Stimulated activated CD4-positive, alpha-beta T cell treated with anti-CD3 and anti-CD28 coated beads, Interleukin-12 subunit alpha, Interleukin-12 subunit beta, amount 100 ng/mL, for 24 hours (primary cell): ENCODE measurements around the gene NPHP3.
"Not testable (repeated sequence)": the region's sequence is repeated elsewhere in the genome, so short reads cannot be mapped to it uniquely, and the experiment has no call there.

Source experiments
- DNase-seq, 2 experiments: peaks; one replicate each; pipeline ENCODE4 v3.0.0-alpha.2; 2020; ENCODE audit warnings: low read depth in 2 of 2

NPHP3 gene

GRCh38 chr3:132643366-132643765, 78.8 kb downstream of the NPHP3 start:
- no peak for DNase-seq

GRCh38 chr3:132642539-132642847, 79.7 kb downstream of the NPHP3 start:
- DNase-seq, result no peak

- no peak for DNase-seq
Observed at GRCh38 chr3:132641837-132642538, 80.2 kb downstream of the NPHP3 start.

- not testable (repeated sequence) for DNase-seq
Observed at GRCh38 chr3:132641427-132641826, 80.8 kb downstream of the NPHP3 start.

- no peak for DNase-seq
Observed at GRCh38 chr3:132638706-132639105, 83.5 kb downstream of the NPHP3 start.

- DNase-seq, result no peak
Observed at GRCh38 chr3:132637590-132637989, 84.6 kb downstream of the NPHP3 start.

GRCh38 chr3:132635052-132635451, 87.2 kb downstream of the NPHP3 start:
- DNase-seq, result no peak
